ENCODE measurements around the gene GNB1L.

GNB1L gene

DNA sequence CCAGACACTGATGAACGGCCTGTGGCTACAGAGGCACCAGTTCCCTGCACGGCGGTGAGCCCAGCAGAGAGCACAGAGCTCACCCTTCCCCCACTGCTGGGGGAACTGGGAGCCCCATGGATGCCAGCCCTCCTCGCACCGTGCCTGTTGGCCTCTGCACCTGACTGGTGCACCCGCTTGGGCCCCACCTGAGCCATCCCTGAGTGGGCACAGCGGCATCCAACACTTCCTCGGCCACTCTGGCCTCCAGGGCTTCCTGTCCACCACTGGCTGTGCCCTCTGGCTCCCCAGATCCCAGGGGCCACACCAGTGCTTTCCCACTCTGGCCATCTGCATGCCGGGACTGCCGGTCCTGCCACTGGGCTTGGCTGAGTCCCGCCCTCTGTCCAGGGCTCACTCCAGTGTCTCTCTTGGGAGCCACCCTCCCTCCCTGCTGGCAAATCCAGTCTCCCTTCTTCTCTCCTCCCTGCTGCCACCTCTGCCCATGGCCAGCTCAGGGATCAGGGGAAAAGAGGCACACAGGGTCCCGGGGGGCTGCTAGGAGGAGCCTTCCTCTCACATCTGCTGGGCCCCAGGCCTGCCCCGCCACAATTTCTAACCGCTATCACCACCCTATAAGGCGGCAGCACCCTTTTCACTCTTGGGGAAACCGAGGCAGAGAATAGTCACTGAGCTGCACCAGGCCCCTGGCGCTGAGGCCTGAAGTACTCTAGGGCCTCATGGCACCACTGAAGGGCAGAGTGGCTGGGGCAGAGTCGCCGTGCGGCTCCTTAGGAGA is 33.0 kb downstream of the GNB1L start:
- DNase-seq: no peak

DNA sequence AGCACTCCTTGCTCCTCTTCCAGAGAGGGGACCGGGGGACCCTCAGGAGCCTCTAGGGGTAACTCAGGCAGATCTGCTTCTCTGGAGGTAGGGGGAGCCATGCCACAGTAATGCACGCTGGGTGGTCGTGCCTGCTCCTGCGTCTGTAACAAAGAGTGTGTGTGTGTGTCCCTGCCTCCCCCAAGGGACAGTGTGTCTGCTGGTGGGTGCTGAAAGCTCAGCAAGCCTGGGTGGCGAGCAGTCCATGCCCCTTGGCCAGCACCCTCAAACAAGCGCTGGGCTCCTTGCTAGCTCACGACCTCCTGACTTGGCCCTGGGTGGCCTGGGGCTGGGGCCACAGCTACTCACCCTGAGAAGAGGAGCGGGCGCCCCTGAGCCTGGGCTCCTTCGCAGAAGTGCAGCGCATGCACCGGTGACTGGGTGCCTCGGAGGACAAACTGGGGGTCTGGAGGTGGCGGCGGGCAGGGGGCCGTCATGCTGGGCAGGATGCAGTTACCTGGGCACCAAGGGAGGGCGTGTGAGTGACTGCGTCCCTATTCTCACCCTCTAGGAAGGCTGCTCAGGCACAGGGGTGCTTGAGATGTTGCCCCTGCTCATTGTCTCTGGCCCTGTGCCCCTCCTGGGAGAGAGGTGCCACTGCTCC is 33.7 kb downstream of the GNB1L start:
- DNase-seq: no peak

DNA sequence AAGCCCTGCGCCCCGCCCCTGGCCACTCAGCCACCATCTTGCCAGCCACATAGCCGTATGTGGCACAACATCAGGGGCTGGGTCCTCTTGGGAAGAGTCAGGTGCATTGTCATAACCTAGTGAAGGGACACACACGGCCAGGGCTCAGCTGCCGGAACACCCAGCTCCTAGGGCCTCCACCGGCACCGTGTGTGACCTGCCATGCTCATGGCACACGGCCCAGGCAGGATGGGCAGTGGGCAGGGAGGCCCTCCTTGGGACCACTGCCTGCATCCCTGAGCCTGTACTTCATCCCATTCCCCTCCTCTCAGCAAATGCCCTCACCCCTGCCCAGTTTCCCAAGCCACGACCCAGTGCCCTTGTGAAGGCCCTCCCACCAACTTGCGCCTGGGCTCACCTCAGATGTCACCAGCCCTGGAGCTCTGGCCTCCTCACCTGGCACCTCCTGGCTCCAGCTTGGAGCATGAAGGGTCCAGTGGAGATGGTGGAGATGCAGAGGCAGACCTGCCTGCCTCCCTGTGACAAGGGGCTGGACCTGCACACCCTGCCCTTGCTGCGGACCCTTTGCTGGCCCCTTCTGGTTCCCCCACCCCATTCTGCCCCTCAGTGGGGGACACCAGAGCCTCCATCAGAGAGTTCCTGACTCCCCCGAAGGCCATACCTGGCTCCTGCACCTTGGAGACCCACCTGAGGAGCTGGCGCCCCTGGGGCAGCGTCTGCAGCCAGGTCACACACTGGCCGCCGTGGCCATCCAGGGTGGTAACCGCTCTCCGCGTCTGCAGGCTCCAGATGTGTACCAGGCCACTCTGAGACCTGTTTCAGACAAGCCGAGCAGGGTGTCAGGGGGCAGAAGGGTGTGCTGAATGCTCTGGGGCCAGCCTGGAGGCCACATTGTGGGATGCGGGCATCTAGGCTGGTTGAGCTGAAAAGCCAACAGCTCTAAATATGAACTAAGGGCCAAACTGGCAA is 34.5 kb downstream of the GNB1L start:
- no peak for DNase-seq

DNA sequence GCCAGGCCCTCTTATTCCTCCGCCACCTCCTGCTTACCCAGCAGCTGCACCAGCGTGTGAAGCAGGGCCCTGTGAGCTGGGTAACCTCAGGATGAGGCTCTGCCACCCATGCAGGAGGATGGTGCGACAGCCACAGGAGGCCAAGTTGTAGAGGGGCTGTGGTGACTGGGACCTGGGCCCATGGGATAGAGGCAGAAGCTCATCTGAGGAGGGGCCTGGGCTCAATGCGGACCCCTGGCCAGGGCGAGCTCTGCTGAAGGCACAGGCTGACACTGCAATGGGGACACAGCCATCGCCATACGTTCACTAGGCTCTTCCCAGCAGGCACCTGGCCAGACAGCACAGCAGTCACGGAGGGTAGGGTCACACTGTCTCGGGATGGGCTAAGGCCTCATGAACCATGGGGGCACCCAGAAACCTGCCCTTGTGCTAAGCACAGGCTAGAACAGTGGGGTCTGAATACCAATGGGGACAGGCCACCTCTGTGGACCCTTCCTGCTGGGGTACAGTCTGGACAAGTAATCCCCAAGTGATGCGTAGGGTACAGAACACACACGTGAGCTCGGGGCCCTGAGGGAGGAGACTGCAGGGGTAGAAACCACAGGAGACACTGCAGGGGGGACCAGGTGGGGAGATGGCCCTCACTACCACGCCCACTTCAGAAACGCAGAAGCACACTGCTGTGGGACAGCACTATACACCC is 35.3 kb downstream of the GNB1L start:
- no peak for DNase-seq

DNA sequence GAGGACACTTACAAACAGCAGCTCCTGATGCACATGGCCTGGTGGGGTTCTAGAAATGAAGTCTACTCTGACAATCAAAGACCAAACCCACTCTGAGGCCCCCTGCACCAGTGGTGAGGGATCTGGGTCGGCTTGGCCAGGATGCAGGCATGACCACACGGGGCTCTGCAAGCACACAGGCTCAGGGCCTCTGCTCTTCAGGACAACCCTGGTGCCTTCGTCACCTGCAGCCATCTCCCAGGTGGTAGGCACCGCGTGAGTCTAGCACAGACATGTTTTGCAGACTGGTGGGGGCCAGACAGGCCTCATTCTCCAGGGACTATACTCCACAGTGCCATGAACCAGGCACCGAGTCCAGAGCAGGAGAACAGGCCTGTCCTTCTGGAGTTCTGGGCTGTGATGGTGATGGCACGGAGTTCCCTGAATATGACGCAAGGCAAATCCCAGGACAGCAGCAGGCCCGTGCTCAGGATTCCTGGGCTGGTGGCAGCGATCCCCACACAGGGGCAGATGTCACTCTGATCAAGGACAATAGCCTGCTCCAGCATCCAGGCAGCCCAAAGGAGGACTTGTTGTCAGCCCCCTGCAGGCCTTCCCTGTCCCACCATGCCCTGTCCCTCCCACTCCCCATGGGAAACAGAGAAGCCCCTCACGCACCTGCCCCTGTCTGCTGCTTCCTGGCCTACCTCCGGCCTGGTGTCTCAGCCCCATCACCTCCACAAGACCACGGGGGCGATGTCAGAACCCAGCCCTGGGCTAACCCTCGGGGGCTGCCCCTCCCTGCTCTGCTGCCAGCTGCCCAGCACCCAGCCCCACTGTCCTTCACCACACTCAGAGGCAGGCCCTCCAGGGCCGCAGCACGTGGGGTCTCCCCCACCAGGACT is 36.1 kb downstream of the GNB1L start:
- no peak for DNase-seq

DNA sequence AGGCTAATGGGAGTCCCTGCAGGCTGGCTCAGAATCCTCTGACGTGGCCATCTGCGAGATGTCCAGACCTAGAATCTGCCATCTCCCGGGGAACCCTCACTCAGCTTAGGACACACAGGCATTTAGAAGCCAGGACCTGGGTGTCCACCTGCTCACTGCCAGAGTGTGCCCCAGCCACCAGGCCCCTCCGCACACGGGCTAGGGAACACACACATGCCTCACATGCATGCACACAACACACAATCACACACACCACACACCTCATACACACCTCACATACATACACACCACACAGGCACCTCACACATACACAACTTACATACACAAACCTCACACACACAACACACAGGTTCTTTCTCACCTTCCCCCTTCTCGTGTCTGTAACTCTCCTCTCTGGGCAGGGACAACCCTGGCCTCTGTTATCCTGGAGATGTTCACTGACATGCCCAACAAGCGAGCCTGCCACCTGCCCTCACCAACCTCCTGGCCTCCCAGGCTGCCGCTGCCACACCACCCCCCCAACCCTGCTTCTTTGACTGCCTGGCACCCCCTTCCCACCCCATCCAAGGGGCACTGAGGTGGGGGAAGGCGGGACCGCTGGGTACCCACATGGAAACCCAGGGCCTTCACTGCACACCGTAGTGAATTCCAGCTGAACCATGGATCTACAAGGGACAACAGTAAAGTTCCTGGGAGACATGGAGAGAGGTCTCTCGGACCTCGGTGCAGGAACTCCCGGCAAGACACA is 38.1 kb downstream of the GNB1L start:
- DNase-seq: no peak

DNA sequence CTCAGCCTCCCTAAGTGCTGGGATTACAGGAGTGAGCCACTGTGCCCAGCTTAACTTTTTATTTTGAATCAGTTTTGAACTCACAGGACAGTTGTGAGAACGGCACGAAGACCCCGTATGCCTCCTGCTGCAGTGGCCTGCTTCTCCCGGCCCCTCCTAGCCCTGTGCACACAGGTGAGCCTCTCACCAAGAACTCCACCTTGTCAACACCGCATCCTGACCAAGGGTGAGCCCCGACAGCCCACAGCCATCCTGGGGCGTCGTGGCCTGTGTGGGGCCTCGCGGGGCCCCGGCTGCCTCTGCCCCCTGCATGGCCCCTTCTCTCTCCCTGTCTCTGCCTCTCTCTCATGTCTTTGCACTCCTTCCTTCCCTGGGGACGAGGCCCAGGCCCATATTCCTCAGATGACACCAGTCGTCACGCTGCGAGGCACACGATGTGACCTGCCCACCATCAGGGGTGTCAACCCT is 38.8 kb downstream of the GNB1L start:
- no peak for DNase-seq

DNA sequence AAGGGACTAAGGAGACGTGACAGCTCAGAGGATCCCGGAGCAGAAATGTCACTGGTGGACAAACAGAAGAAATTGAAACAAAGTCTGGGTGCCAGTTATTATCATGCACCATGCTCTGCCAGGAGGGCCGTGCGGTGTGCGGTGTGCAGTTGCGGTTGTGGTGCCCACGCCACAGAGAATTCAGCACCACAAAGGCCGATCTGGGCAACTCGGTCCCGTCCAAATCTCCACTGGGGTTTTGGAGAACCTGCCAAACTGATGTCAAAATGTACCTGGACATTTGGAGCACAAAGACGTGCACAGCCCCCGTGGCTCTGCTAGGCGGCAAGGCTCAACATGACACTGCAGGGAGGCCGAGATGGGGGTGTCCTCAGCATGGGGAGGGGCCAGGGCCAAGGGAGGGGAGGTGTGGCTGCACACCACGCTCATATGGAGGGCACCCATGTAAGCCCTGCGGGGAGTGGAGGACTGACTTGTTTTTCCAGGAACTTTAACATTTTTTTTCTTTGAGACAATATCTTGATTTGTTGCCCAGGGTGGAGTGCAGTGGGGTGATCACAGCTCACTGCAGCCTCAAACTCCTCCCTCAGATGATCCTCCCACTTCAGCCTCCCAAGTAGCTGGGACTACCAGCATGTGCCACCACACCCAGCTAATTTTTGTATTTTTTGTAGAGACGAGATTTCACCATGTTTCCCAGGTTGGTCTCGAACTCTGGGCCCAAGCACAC is 39.4 kb downstream of the GNB1L start:
- no peak for DNase-seq

DNA sequence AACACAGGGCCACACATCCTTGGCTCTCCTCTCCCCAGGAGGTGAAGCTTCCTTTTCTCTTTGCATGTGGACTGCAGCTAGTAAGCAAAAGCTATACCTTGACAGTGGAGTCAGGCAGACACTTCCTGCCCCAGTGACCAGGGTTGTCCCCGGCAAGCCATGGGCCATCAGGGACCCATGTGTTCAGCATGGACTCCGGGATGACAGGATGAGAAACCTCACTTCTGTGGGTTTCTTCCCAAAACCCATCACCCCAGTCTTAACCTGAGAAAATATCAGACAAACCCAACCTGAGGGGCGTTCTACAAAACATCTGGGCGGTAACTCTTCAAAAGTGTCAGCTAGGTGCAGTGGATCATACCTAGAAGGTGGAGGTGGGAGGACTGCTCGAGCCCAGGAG is 40.2 kb downstream of the GNB1L start:
- DNase-seq: no peak

DNA sequence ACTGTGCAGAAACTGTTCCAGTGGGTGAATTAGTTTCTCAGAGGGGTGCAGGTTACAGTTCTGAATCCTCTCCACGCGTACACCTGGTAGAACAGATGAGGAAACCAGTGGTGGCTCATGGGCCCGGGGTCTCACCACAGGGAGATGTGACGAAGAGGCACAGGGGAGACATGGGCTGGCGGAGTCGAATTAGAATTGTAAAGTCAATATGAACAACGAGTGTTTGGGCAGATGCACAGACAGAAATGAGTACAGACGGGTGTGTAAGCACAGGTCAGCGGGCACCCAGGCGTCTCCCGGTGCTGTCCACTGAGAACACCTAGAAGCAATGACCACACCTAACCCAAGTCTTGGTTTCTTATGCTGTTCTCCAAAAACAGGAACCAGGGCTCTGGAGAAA is 41.8 kb downstream of the GNB1L start:
- DNase-seq: no peak

DNA sequence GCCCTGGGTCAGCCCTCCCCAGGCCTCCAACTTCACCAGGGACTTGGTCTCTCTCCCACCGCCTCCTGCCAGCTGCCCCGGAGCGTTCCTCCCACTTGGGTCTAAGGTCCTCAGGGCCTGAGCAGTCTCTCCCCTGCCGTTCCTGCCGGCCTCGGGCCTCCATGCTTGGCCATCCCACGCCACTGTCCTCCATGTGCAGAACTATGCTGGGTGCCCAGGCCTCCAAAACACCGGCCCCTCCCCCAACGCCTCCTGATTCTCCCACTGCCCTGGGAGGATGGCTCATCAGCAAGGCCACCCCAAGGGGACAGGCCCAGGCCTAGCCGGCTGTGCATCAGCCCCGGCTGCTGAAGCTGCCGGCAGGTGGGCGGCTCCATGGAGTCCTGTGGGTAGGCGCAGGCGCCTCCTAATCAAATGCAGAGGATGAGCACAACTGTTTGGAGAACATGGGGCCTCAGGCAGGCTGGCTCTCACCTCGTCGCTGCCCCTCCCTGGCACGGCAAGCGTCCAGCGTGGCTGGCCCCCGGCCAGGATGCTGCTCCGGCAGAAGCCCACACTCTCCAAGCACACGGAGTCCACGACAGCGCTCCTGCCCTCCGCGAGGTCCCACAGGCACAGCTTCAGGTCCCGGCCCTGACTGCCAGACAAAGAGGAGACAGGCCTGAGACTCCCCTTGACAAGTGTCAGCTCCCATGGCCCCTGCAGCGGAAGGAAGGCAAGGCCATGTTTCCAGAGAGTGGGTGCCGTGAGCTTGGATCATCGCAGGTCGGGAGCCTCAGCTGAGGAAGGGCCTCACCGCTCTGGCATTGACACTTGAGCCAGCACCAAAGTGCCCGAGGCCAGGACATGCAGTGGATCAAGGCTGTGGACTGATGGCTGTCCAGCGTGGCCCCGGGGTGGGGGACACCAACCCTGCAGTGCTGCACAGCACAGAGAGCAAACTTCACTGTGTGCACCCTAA is 42.6 kb downstream of the GNB1L start:
- no peak for DNase-seq

DNA sequence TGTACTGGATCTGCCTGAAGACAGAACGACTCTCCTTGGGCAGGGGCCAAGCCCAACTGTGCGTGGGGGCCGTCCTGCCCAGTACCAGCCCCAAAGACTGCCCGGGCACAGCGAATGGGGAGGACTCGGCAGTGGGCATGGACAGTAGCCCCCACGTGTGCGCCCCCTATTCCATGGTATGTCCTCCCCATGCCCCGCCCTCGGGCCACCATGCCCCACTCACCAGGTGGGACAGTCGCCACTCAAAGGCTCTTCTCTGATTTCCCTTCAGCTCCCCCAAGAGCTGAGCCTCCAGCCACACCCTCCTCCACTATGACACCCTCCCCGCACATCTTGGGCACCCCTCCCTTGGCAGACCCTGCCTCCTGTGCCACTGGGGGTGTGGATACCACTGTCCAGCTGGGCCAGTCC is 43.5 kb downstream of the GNB1L start:
- DNase-seq: no peak

DNA sequence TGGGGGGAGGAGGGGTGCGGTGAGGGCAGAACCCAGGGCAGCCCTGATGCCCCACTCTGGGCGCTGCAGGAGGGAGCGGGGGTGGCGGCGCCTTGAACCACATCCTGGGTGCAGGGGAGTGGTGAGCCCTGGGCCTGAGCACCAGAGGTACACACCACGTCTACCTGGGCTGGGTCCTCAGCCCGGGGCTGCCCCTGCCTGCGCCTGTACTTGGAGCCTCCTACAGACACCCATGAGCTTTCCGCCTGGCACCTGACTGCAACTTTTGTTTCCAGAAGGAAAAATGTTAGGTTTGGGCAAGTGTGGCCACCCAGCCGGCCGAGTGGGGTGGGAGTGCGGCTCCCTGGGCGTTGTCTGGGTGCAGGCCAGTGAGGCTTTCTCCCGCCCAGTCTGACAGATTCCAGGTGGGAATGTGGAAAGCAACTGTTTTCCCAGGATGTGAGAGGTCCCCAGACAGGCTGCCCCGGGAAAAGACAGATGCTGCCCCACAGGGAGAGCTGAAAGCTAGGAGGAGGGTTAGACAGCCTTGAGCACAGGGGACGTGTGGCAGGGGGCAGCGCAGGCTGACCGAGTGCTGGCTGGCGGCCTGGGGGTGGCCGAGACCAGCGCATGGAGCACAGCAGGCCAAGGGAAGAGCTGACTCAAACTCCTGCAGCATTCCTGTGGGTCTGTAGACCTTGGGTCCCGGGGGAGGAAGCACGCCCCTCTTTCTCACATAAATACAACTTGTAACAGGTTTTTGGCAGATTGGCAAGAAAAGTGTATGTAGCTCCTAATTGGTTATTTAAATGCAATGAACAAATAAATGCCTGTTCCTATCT is 44.1 kb downstream of the GNB1L start:
- DNase-seq: no peak

DNA sequence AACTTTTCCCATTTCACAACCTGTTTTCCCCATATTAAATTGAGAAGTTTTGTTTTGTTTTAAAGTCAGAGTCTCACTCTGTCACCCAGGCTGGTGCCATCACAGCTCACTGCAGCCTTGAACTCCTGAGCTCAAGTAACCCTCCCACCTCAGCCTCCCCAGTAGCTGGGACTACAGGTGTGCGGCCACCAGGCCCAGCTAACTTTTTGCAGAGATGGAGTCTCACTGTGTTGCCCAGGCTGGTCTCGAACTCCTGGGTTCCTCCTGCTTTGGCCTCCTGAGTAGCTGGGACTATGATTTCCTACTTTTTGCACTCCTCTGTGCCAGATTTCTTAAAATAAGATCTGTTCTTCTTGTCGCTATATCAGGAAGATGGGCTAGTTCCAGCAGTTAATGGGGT is 44.9 kb downstream of the GNB1L start:
- DNase-seq: no peak

DNA sequence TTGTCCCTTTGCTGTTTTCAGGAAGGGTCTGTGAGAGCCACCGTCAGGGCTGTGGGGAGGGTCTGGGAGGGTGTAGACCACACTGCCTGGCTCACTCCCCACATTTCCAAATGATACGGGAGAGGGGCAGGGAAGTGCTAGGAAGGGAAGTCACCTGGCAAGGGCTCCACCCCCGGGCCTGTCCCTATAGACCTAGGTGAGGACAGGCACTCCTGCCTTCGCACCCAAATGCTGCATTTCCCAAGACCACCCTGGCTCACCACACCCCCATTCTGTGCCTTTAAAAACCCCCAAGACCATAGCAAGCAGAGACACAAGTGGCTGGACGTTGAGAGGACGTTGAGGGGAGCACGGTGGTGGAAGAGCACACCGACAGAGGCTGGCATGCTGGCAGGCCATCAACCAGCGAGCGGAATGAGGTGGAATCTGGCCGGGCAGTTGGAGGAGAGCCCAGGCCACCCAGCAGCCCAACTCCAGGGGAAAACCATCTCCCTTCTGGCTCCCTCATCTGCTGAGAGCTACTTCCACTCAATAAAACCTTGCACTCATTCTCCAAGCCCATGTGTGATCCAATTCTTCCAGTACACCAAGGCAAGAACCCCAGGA is 45.7 kb downstream of the GNB1L start:
- no peak for DNase-seq

DNA sequence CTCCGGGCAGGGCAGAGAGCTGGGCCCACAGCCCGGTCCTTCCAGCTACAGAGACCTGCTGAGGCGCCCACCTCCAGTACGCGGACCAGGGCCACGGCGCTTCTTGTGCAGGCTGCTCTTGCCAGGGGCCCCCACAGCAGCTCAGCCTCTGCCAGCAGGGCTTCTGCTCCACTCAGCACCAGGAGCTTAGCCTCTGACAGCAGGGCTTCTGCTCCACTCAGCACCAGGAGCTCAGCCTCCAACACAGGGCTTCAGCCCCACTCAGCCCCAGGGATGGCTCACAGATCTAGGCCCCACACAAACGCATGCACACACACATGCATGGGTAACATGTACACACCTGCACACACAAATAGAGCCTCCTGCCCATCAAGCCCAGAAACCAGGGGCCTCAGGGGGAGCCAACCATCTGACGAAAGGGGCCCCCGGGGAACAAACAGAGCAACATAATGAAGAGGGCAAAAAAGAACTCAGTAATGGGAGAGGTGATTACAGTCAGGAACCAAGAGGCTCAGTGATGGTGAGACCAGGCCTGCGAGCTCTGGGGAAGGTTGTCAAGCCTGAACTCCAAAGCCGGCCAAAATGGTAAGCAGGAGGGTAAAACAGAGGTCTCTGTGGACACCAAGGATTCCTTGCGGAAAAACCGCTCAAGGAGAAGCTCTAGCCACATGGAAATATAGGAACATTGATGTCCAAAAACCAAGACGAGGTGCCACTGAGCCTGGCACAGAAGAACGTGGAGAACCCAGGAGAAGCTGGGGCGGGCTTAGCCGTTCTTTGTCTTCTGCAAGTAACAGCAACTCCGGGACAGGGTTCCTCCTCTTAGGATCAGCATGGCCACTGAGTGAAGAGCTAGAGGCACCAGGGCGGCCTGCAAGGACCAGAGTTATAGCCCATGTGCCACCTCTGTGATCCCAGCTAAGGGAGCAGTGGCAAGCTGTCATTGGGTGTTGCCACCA is 46.5 kb downstream of the GNB1L start:
- DNase-seq: no peak

Measured in DMS79 (cell line).